Stomach smooth muscle (tissue), 2 donors: ENCODE results near the gene CDH18.

Experiments used
- H3K27ac ChIP-seq: one replicate; pipeline ENCODE4 v1.7.0; 2013; ENCODE audit warnings: mild to moderate bottlenecking, low read length, inconsistent platforms
- H3K27me3 ChIP-seq, 2 donors: one replicate each; pipeline ENCODE4 v1.7.0; 2013; ENCODE audit warnings: low read length in 2 of 2; ENCODE audit not compliant: insufficient read depth in 2 of 2, control insufficient read depth in 1 of 2
- H3K36me3 ChIP-seq, 2 donors: one replicate each; pipeline ENCODE4 v1.7.0; 2013; ENCODE audit warnings: low read length in 2 of 2; ENCODE audit not compliant: control insufficient read depth in 2 of 2, insufficient read depth in 2 of 2
- H3K4me1 ChIP-seq: one replicate; pipeline ENCODE4 v1.7.0; 2013; ENCODE audit warnings: low read length; ENCODE audit not compliant: control insufficient read depth, insufficient read depth
- H3K4me3 ChIP-seq, 2 donors: one replicate each; pipeline ENCODE4 v1.7.0; 2013; ENCODE audit warnings: low read length in 2 of 2
- H3K9ac ChIP-seq, 2 donors: one replicate each; pipeline ENCODE4 v1.7.0; 2013; ENCODE audit warnings: low read length in 2 of 2, mild to moderate bottlenecking in 1 of 2
- H3K9me3 ChIP-seq, 2 donors: one replicate each; pipeline ENCODE4 v1.7.0; 2013; ENCODE audit warnings: low read length in 2 of 2; ENCODE audit not compliant: control insufficient read depth in 2 of 2
- donor health status: healthy.
- donor health status: Pancreatic carcinoma.

The CDH18 gene

DNA sequence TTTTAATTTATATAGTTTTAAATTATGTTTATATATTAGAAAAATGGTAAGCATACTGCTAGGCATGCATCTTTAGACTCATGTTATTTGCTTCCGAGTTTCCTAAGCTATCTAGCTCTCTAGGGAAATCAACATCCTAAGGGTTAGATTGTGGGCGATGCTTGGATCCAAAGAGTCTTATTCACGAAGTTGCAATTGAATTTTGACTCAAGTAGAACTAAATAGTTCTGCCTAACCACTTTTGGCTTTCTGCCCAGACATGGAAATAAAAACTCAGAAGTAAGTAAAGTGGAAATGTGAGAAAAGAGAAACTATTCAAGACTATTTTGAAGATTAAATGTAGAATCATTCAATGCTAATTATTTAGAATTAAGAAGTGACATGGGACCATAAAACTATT lies 440.4 kb downstream of the CDH18 start:
- no peaks in the 10 kb centered on the region for H3K36me3 ChIP-seq
- H3K27ac ChIP-seq: no peak overlapping the region
- H3K9me3 ChIP-seq: no peaks in the 10 kb centered on the region
- H3K27me3 ChIP-seq: no peaks in the 10 kb centered on the region
- no peak overlapping the region for H3K4me3 ChIP-seq
- no peak overlapping the region for H3K9ac ChIP-seq
- H3K4me1 ChIP-seq: no peaks in the 10 kb centered on the region

DNA sequence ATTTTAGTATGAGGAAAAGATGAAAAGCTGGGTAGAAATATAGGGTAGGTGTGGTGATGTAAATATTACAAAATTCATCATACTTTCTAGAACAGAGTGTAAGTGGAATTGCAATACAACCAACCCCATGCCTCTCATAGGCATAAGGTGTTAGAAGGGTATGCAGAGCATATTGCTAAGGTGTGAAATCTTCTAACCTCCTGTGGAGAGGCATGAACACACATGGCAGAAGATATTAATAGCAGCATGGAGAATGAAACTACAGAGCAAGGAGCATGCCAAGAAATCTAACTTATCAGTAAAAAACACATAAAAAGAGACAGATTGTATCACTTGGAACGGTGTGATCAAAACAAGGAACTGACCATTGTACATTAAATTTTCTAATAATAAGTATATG lies 441.5 kb downstream of the CDH18 start:
- Histone ChIP-seq H3K27ac (no peak overlapping the region), H3K4me1 (no peaks in the 10 kb centered on the region), H3K9me3 (no peaks in the 10 kb centered on the region), H3K36me3 (no peaks in the 10 kb centered on the region), H3K27me3 (no peaks in the 10 kb centered on the region), H3K4me3 (no peak overlapping the region), H3K9ac (no peak overlapping the region)

DNA sequence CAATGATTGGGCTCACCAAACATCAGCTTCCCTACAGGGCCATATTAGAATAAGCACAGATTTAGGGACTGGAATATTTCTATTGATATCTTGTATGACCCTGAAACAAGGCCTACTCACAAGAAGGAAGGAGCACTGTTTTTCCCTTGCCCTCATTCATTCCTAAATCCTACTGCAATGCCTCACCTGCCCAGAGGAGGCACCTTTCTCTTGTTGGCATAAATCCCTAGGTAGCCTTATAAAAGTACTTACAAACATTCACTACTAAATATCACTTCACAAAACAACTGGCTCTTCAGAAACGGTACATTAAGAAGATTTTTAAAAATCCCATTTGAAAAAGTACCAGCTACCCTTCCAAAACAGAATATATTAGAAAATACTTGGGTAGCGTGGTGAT lies 449.4 kb downstream of the CDH18 start:
- Histone ChIP-seq H3K27ac (no peak overlapping the region), H3K9ac (no peak overlapping the region), H3K27me3 (no peaks in the 10 kb centered on the region), H3K4me3 (no peak overlapping the region), H3K4me1 (no peaks in the 10 kb centered on the region), H3K36me3 (no peaks in the 10 kb centered on the region), H3K9me3 (no peaks in the 10 kb centered on the region)

DNA sequence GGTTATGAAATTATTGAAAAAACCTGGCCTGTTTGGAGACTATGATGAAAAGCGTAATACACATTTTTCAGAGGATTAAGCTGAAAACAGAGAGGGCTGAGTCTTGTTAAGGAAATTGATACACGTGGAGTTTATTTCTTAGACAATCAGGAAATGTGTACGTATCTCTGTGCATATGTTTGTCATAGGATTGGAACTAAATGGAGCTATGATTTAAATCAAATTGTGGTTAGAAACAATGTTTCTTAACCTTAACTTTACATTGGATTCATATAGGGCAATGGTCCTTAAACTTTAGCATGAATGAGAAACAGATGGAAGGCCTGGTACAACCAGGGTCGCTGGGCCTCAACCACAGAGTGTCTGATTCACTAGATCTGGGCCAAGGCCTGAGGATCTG lies 451.6 kb downstream of the CDH18 start:
- no peaks in the 10 kb centered on the region for H3K4me1 ChIP-seq
- H3K27me3 ChIP-seq: no peaks in the 10 kb centered on the region
- H3K36me3 ChIP-seq: no peaks in the 10 kb centered on the region
- H3K27ac ChIP-seq: no peak overlapping the region
- H3K9ac ChIP-seq: no peak overlapping the region
- H3K4me3 ChIP-seq: no peak overlapping the region
- no peaks in the 10 kb centered on the region for H3K9me3 ChIP-seq

DNA sequence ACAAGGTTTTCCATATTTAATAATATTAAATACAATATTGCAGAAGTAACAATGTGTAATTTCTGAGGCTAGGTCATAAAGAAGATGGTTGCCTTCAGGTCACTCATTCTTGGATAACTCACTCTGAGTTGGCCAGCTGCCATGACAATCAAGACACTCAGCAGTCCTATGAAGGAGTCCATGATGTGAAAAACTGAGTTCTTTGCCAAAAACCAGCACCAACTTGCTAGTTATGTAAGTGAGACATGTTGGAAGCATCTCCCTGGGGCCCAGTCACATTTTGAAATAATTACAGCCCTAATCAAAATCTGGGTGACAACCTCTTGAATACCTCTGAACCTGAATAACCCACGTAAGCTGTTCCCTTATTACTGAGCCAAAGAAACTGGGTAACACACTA lies 453.2 kb downstream of the CDH18 start:
- no peak overlapping the region for H3K27ac ChIP-seq
- no peaks in the 10 kb centered on the region for H3K27me3 ChIP-seq
- no peaks in the 10 kb centered on the region for H3K9me3 ChIP-seq
- H3K36me3 ChIP-seq: no peaks in the 10 kb centered on the region
- H3K4me3 ChIP-seq: no peak overlapping the region
- H3K9ac ChIP-seq: no peak overlapping the region
- no peaks in the 10 kb centered on the region for H3K4me1 ChIP-seq

DNA sequence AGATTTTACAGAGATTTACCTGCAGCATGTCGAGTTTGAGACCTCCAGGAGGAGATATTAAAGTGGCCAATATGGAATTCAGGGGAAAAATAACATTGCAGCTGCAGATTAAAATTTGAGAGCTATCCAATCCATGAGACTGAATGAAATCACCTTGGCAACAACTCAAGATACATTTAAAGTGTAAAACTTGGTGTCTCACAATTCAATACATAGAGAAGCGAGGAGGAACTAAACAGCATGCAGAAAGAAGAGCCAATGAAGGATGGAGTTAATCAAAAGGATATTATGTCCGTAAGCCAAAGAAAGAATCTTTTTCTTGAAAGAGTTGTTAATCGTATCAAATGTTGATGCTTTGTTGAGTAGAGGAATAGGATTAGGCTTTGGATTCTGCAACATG lies 455.1 kb downstream of the CDH18 start:
- no peak overlapping the region for H3K4me3 ChIP-seq
- H3K9me3 ChIP-seq: no peaks in the 10 kb centered on the region
- no peaks in the 10 kb centered on the region for H3K36me3 ChIP-seq
- H3K27ac ChIP-seq: no peak overlapping the region
- H3K27me3 ChIP-seq: no peaks in the 10 kb centered on the region
- H3K4me1 ChIP-seq: no peaks in the 10 kb centered on the region
- no peak overlapping the region for H3K9ac ChIP-seq

DNA sequence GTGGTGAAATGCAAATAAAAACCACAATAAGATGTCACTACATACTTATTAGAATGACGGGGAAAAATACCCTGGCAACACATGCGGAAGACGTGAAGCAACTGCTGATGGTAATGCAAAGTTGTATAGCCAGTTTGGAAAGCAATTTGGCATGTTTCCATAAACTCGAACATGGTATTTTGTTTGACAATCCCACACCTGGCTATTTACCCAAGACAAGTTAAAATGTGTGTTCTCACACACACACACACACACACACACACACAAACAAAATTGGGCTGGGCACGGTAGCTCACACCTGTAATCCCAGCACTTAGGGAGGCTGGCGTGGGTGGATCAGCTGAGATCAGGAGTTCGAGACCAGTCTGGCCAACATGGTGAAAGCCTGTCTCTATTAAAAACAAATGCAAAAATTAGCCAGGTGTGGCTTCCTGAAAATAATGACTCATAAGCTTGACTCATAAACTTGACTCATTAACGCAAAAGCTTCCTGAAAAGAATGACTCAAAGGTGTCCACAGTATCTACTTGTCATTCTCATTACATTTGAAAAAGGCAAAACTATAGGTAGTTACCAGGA lies 456.5 kb downstream of the CDH18 start:
- H3K27ac ChIP-seq: no peak overlapping the region
- H3K9me3 ChIP-seq: no peaks in the 10 kb centered on the region
- no peak overlapping the region for H3K9ac ChIP-seq
- no peaks in the 10 kb centered on the region for H3K4me1 ChIP-seq
- H3K27me3 ChIP-seq: no peaks in the 10 kb centered on the region
- H3K36me3 ChIP-seq: no peaks in the 10 kb centered on the region
- no peak overlapping the region for H3K4me3 ChIP-seq

DNA sequence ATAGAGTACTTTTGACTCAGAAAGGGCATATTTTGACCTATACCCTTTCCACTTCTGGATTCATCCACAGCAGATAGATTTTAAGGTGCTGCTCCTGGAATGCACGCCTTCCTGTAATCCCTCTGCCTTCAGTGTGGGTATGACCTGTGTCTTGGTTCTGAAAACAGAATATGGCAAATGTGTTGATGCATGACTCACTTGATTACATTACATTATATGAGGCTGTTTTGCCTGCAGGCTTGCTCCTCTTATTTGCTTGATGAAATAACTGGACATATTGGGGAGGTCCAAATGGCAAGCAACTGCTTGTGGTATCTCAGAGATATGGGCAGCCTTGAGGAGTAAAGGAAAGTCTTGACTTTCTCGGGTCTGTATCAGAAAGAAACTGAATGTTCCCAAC lies 468.6 kb downstream of the CDH18 start:
- H3K4me1 ChIP-seq: no peaks in the 10 kb centered on the region
- H3K27ac ChIP-seq: no peak overlapping the region
- no peak overlapping the region for H3K4me3 ChIP-seq
- H3K36me3 ChIP-seq: no peaks in the 10 kb centered on the region
- H3K9ac ChIP-seq: no peak overlapping the region
- no peaks in the 10 kb centered on the region for H3K9me3 ChIP-seq
- no peaks in the 10 kb centered on the region for H3K27me3 ChIP-seq

DNA sequence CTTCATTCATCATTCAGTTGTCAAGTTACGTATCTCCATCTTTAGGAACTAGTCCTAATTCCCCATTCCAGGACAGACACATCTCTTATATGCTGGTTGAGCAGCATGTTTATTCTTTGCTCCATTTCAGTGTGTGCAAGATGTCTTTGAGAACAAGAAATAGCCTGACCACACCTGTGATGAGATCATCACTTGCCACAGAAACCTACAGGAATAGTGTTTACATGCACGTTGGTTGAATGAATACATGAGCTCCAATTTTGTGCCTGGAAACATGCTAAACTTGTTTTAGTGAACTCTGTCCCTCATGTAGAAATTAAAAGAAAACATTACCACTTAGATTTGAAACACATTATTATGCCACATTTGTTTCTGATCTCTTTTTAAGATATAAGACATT lies 489.1 kb downstream of the CDH18 start:
- no peaks in the 10 kb centered on the region for H3K27me3 ChIP-seq
- no peak overlapping the region for H3K27ac ChIP-seq
- H3K4me1 ChIP-seq: no peaks in the 10 kb centered on the region
- H3K9ac ChIP-seq: no peak overlapping the region
- H3K9me3 ChIP-seq: no peaks in the 10 kb centered on the region
- H3K4me3 ChIP-seq: no peak overlapping the region
- no peaks in the 10 kb centered on the region for H3K36me3 ChIP-seq

DNA sequence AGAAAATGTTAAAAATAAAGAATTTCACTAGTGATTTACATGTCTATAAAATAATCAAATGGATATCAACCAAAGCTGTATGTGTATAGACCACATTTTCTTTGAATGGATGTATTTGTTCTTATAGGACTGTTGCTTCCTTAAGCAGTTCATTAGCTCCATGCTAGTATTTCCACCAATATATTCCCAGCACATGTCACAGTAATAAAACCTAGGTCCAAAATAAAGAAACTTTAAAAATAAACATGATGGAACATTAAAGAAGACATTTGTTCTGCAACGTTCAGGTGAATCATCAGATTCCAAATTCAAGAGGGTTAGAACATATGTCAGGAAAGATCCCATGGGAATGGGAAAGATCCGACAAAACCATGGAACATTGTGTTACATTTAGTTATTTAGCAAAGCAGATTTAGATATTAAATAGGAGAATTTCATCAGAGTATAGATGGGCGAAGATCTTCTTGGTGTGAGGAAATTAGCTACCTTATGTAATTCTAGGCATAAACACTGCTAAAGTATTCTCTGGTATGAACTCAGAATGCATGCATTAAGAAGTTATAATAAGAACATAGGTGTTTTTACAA lies 490.7 kb downstream of the CDH18 start:
- H3K9ac ChIP-seq: no peak overlapping the region
- no peak overlapping the region for H3K27ac ChIP-seq
- no peaks in the 10 kb centered on the region for H3K4me1 ChIP-seq
- no peaks in the 10 kb centered on the region for H3K9me3 ChIP-seq
- no peak overlapping the region for H3K4me3 ChIP-seq
- H3K27me3 ChIP-seq: no peaks in the 10 kb centered on the region
- no peaks in the 10 kb centered on the region for H3K36me3 ChIP-seq

DNA sequence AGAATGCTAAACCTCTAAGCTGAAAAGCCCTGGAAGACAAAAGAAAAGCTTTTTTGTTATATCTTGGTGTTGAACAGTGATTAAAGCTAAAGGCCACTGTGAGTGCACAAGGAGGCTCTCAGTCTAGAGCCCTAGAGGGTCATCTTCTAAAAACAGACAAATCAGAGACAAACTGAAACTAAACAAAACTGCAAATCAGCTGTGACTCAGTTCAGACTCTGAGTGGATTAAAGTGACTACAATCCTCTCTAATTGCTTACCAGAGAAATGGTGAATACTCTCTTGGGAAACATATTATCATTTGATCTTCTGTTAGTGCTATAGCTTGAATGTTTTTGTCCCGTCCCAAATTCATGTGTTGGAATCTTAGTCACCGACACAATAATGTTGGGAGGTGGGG lies 491.9 kb downstream of the CDH18 start:
- Histone ChIP-seq H3K36me3 (no peaks in the 10 kb centered on the region), H3K9ac (no peak overlapping the region), H3K9me3 (no peaks in the 10 kb centered on the region), H3K4me1 (no peaks in the 10 kb centered on the region), H3K4me3 (no peak overlapping the region), H3K27me3 (no peaks in the 10 kb centered on the region), H3K27ac (no peak overlapping the region)
